Daoy (cell line): Measurements from ENCODE around the gene EPDR1. TPM values are rescaled to one million over a fixed set of nuclear protein-coding genes. Genes with fewer than 3 reads are reported as not detected.

Experiments used
- DNase-seq: peaks from one replicate; pipeline ENCODE4 v3.0.0-alpha.2; 2015; ENCODE audit warnings: low read depth
- total RNA-seq: library from RNA; depleted of rRNA; stranded (reverse); fragments of >200 nt; shearing (Covaris generic); gene quantifications from 2 replicates; pipeline ENCODE4 v1.2.3, GENCODE V29; 2014; rRNA removed

Gene EPDR1
- total RNA-seq, result 69.0 and 75.9 TPM in 2 replicates

DNA sequence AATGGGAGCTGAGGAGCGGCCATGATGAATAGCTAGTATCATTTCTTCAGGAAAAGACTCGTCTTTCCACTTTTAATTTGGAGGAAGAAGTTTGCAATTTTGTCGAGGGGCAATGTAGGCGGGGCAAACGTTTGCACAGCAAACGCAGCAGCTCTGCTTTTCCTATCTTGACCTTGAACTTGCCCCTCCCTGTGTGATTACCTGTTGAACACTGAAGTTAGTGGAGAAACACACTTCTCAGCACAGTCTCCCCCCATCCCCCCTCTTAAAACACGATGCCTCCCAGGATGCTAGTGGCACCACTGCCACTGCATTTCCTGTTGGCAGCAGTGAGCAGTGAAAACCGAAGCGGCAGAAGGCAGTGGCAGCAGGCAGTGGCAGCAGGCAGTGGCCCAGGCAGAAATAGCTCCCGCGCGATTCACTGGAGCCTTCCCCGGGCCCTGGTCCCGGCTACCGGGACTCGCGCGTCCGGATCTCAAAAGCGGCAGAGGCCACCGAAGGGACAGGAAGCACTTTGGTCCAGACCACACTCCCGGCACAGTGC, at the start of gene EPDR1:
EPDR1 (plus strand) TSS at position 336 of the 544 bp plus-strand sequence. CDS start 300 bp downstream, outside the sequence.
- DNase-seq, result peak; percentile 91

DNA sequence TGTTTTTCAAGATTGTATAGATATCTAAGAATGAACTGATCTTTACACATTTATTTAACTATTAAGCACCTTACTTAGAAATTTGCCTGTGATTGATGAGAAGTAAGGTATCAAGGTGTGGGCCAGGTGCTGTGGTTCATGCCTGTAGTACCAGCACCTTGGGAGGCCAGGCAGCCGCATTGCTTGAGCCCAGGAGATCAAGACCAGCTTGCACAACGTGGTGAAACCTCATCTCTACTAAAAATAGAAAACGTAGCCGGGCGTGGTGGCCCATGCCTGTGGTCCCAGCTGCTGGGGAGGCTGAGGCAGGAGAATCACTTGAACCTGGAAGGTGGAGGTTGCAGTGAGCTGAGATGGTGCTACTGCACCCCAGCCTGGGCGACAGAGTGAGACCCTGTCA, 38.4 kb upstream of the EPDR1 start:
- no peak for DNase-seq

DNA sequence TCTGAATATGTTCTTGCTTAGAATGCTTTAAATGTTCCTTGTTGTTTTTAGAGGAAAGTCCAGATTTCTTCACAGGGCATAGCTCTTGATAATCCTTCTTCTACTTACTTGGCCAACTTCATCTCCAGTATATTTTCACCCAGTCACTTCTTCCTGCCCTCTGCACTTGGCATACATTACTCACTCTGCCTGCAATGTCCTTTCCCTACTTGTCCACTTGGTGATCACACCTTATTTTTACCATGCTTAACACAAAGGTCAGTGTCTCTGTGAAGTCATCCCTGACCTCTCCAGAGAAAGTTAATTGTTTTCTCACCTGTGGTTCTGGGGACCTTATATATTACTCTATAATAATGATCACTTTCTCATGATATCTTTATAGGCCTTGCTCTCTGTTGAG, 27.1 kb upstream of the EPDR1 start:
- no peak for DNase-seq

DNA sequence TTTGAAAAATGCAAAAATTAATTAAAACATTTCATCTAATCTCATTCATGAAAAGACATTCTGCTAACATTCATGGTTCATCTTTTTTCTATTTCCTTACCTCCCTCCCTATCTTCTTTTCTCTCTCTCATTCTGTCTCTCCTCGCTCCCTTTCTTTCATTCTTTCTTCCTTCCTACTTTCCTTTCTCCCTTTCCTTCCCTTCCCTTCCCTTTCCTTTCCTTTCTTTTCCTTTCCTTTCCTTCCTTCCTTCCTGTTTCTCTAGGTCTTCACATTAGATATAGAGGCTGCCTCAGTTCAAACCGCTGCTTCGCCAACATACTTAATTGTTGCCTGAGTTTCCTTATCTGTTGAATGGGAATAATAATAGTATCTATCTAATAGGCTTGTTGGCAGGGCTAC, 25.8 kb upstream of the EPDR1 start:
- no peak for DNase-seq

- DNase-seq, result no peak
Measured at GRCh38 chr7:37899712-37900247, 20.7 kb upstream of the EPDR1 start.

DNA sequence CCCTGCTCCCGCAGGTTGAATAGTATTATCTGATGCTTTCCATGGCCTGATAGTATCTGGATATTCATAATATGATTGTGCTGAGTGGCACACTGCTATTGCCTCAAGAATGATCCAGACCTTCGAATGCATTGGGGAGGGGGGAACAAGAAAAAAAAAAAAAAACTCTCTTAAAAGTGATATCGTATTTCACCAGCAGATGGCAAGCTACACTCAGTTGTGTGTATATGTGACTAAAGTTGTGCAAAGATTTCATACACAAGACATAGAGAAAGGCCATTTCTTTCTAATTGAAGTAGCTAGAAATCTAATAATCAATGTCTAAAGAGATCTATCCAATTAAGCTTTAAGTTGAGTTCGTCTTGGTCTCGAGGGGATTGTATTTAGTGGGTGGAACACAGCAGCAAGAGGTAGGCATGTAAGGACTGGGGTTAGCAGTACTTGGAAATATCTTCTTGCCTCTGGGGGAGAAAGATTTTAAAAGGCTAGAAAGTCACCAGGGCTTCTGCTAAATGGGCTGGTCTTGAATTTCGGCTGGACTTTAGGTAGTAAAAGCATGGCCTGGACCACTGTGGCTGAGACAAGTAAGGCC, 19.1 kb upstream of the EPDR1 start:
- peak; percentile 55 for DNase-seq

DNA sequence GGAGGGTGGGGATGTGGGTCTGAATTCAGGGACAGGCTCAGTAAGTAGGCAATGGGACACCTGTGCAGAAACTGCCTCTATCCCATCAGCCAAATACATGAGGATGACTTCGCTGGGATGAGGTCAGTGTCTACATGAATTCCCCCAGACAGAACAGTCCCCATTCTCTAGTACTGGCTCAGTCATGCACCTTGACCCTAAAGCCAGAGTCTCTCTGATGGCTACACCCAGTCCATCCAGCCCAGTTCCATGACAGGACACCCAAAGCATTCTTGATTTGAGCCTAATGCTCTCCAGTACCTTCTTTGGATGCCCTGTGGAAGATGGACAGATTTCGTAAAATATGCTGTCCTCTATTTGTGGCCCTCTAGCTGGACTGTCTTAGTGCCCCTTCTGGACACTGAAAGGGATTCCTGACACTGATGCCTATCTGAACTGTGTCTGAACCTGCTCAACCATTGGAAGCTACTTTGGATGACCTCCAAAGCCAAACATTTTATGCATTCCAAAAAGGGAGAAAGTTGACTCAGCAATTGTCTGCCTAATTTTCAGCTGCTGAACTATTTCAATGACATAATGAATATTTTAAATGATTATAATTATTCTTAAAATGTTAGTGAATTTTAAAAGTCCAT, 18.4 kb upstream of the EPDR1 start:
- peak; percentile 70 for DNase-seq

DNA sequence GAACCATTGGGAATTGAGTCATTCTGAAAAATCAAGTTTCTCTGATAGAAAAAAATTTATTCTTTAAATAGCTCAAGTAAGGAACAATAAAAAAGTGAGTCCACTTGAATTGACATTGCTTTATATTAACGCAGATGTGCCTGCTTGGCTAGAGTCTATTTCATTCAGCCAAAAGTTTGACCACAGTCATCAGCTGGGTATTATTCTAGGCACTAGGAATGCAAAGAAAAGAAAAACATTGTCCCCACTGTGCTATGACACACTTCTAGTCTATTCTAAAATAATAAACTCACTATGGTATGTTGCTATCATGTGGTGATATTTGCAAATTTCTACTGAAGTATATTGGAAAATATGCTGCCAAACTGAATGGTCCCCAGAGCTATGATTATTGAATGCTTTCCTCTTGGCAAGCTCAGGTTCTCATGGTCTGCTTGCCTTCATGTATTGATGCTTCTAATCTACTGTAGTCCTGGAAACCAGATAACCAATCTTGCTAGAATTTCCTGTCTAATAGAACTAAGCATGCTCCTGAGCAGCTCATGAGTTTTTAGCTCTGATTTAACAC, 12.1 kb upstream of the EPDR1 start:
- DNase-seq, result peak; percentile 86

DNA sequence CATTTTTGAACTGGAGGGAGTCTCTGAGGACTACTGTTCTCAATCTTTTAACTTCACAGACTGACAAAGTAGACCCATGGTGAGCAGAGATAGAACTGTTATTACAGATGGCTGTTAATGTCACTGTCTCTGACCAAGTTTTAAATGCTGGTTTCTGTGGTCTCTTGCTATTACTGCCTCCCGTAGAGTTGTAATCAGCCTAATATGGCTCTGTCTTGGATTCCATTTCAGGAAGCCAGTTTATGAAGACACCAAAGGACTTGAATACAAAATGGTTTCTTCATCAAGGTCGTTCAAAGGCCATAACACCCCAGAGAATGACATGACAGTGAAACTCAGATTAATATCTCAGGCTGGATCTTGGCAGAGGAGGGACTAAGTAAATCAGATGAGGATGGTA, 7.7 kb upstream of the EPDR1 start:
- DNase-seq, result peak; percentile 42

DNA sequence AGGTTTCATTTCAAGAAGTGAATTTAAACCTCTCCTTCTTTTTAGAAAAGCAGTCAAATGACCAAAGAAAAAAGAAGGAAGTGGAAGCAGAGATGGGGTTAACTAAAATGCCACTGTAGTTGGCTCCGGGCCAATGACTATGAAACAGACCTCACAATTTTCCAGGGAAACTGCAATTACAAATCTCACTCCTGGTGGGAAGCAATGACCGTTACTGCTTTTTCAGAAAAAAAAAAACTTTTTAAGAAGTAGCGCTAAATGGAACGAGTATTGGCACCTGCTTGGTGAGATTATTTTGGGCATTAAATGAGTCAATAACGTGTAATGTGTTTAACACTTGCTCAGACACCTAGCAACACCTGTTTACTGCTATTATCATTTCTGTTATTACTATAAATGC, 5.0 kb upstream of the EPDR1 start:
- DNase-seq, result peak; percentile 31

GRCh38 chr7:37916017-37916672, 4.3 kb upstream of the EPDR1 start:
- DNase-seq, result peak; percentile 56

DNA sequence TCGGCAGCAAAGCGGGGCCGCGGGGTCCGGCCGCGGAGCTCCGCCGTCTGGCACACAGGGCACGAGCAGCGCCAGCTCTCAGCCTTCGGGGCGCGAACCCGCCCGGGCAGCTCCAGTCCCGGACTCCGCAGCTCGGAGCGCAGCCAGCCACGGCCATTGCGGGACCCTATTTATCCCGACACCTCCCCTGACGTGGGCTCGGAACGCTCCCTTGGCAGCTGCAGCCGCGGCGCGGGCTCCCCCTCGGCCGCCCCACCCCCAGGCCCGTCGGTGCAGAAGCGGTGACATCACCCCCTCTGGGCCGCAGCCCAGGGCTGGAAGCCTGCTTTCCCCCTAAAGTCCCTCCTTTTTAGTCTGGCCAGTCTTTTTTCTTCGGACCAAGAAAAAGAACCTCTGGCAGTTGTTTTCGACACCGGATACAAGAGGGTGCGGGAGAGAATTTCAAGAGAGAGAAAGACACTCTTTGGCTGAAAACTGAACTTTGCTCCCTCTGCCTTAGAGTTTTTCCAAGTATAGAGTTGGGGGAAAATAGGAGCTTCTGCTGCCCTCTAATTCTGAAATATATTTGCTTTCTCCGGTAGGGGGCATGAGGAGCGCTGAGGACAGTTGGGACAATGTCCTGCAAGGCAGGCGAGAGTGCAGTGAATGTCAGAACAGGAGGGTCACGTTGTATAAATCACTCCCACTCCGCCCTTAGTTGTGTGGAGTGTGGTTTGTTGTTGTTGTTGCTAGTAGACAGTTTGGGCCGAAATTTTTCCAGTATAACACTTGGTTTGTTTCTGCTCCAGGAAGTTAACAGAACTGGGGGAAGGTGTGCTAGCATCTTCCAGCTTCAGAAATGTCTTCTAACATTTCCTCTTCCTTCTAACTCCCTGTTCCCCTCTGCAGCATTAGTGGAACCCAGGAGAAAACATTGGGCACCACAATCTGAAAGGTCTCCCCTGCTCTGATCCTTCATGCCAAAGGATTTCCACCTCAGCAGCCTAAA, 3.5 kb upstream of the EPDR1 start, which contains the start of gene SFRP4:
SFRP4 (minus strand) TSS at position 145 of the 988 bp plus-strand sequence. CDS start 280 bp downstream, outside the sequence.
- peak; percentile 82 for DNase-seq

DNA sequence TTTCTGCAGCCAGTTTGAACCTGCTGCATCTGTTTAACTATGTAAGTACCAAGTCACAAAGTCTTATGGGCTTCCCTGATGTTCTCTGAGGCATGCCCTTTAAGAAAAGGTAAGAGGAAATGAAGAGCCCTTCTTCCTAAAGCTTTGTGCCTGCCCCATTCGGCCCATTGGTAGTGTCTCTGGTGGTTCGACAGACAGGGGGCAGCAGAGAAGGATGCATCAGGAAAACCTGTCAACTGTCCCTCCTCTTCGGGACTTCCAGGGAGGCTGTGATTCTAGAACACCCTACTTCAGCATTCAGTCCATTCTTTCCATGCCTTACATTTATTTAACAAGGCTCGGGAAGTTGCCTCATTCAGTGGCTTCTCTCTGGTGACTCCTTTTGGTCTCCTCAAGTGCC, 1.9 kb upstream of the EPDR1 start:
- no peak for DNase-seq

GRCh38 chr7:37920849-37921805, 687 bp downstream of the EPDR1 start:
- peak; percentile 93 for DNase-seq

GRCh38 chr7:37921876-37922275, 1.4 kb downstream of the EPDR1 start:
- DNase-seq, result no peak

DNA sequence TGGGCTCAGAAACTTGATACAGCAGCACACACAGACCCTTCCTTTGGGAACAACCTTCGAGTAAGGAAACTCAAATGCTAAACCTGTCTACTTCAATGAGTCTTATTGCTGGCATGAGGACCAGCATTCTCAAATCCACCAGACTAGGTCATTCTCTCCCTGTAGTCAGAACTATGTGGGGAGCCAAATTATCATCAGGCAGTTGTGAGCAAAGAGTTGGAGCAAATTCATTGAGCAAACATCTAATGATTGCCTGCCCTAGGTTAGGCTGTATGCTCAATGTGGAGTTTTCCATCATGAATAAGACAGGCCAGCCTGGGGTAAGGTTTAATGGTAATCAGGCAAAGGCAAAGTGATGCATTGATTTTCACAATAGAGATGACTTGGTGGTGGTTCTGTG, 3.6 kb downstream of the EPDR1 start:
- DNase-seq, result no peak

- no peak for DNase-seq
Measured at GRCh38 chr7:37924491-37925041, 4.1 kb downstream of the EPDR1 start.

GRCh38 chr7:37925620-37926019, 5.2 kb downstream of the EPDR1 start:
- DNase-seq, result no peak

DNA sequence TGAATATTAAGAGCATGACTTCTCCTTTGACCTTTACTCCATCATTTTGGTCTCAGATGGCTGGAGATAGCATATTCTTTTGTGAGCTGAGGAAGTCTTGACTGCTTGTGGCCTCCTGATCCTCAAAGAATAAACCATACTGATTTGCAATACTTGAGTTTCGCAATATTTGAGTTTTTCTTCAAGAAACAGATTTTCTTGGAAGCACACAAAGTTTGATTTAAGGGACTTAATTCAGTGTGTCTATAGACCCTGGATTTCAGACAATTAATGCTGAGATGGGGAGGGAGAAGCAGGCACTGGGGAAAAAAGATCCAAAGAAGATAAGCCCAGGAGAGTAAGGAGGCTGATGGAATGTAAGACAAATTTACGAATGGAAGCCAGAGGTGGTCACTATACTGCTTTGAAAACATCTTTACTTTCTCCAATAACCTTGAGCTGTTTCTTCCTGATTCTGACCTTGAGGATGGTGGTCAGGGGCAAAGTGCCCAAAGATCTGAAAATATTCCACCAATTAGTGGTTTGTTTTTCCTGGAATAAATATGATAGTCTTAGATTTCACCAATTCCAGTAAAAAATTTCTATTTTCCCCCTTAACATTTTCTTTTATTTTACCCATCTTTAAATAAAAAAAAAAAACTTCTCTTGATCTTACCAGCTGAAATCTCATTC, 7.5 kb downstream of the EPDR1 start:
- DNase-seq, result no peak
